ENCODE results near the gene TCAP.
"Not testable (repeated sequence)": the region's sequence is repeated elsewhere in the genome, so short reads cannot be mapped to it uniquely, and the experiment has no call there.

Gene TCAP

GRCh38 chr17:39679521-39680192 lies 14.5 kb downstream of the TCAP start:
- Mint-ChIP-seq H3K4me3 (no peak overlapping the region), H3K36me3 (peaks cover 37% of the 10 kb centered on the region), H3K9me3 (no peaks in the 10 kb centered on the region), H3K27ac (peak overlapping the region; percentile 88), H3K27me3 (no peaks in the 10 kb centered on the region), H3K4me1 (peaks cover 60% of the 10 kb centered on the region)
- peak; percentile 63 for DNase-seq
- CTCF ChIA-PET = interaction anchor here (0.7 to 3.7 kb wide), 9 partner anchors 8 to 58 kb away, joined by 3 to 14 read pairs (median 8); partner anchors contain the start of genes MIEN1, PGAP3 and TCAP

GRCh38 chr17:39683295-39683939 lies 18.3 kb downstream of the TCAP start:
- no peaks in the 10 kb centered on the region for H3K27me3 Mint-ChIP-seq
- no peak for DNase-seq
- no peaks in the 10 kb centered on the region for H3K9me3 Mint-ChIP-seq
- no peak overlapping the region for H3K4me3 Mint-ChIP-seq
- peaks cover 43% of the 10 kb centered on the region for H3K36me3 Mint-ChIP-seq
- H3K27ac Mint-ChIP-seq = no peak overlapping the region
- CTCF ChIA-PET = interaction anchor here (0.7 kb wide), 1 partner anchor 14 kb away, joined by 3 read pairs; no protein-coding TSS in a partner anchor
- H3K4me1 Mint-ChIP-seq = peaks cover 47% of the 10 kb centered on the region

GRCh38 chr17:39684369-39685192 lies 19.4 kb downstream of the TCAP start:
- Mint-ChIP-seq H3K36me3 (peaks cover 39% of the 10 kb centered on the region), H3K4me3 (no peak overlapping the region), H3K9me3 (no peaks in the 10 kb centered on the region), H3K27ac (no peak overlapping the region), H3K27me3 (no peaks in the 10 kb centered on the region), H3K4me1 (peaks cover 45% of the 10 kb centered on the region)
- DNase-seq = no peak
- CTCF ChIA-PET = interaction anchor here (0.6 kb wide), 1 partner anchor 296 kb away, joined by 3 read pairs; the partner anchor contains the start of gene PSMD3

GRCh38 chr17:39687101-39687545 lies 22.0 kb downstream of the TCAP start:
- H3K27ac Mint-ChIP-seq = peak overlapping the region; percentile 96
- CTCF ChIA-PET = interaction anchor here (2.2 kb wide), 1 partner anchor 65 kb away, joined by 12 read pairs; no protein-coding TSS in a partner anchor

GRCh38 chr17:39687546-39688474 lies 22.7 kb downstream of the TCAP start, which contains the start of gene PGAP3:
Gene PGAP3, minus strand, starts transcription at chr17:39688057. Its CDS starts 43 bp downstream, at chr17:39688014.
- CTCF ChIA-PET = interaction anchor here (0.9 to 2.2 kb wide), 6 partner anchors 8 to 176 kb away, joined by 3 to 12 read pairs (median 3); partner anchors contain the start of genes ERBB2, IKZF3 and PNMT
- peaks cover 27% of the 10 kb centered on the region for H3K36me3 Mint-ChIP-seq
- H3K27ac Mint-ChIP-seq = peak within 1 kb of the TSS; percentile 96
- H3K27me3 Mint-ChIP-seq = no peaks in the 10 kb centered on the region
- H3K4me1 Mint-ChIP-seq = peaks cover 31% of the 10 kb centered on the region
- H3K9me3 Mint-ChIP-seq = no peaks in the 10 kb centered on the region
- H3K4me3 Mint-ChIP-seq = peak within 1 kb of the TSS; percentile 95
- peak; percentile 85 for DNase-seq

More at GRCh38 chr17:39687101-39687545, 22.0 kb downstream of the TCAP start:
- Mint-ChIP-seq H3K4me3 (peak overlapping the region; percentile 95), H3K4me1 (peaks cover 31% of the 10 kb centered on the region), H3K9me3 (no peaks in the 10 kb centered on the region), H3K36me3 (peaks cover 30% of the 10 kb centered on the region), H3K27me3 (no peaks in the 10 kb centered on the region)
- no peak for DNase-seq

GRCh38 chr17:39688475-39688835 lies 23.3 kb downstream of the TCAP start:
- DNase-seq = no peak
- Mint-ChIP-seq H3K27ac (peak overlapping the region; percentile 96), H3K36me3 (peaks cover 22% of the 10 kb centered on the region), H3K4me3 (peak overlapping the region; percentile 95), H3K9me3 (no peaks in the 10 kb centered on the region), H3K27me3 (no peaks in the 10 kb centered on the region), H3K4me1 (peaks cover 31% of the 10 kb centered on the region)
- CTCF ChIA-PET = interaction anchor here (0.9 to 2.2 kb wide), 6 partner anchors 9 to 176 kb away, joined by 3 to 12 read pairs (median 3); partner anchors contain the start of genes ERBB2, IKZF3 and PNMT

GRCh38 chr17:39688945-39689344 lies 23.8 kb downstream of the TCAP start:
- CTCF ChIA-PET = interaction anchor here (1.3 to 2.2 kb wide), 3 partner anchors 11 to 67 kb away, joined by 3 to 12 read pairs (median 6); partner anchors contain the start of gene ERBB2
- H3K4me1 Mint-ChIP-seq = peaks cover 31% of the 10 kb centered on the region
- peak overlapping the region; percentile 96 for H3K27ac Mint-ChIP-seq
- peaks cover 21% of the 10 kb centered on the region for H3K36me3 Mint-ChIP-seq
- H3K4me3 Mint-ChIP-seq = peak overlapping the region; percentile 95
- H3K9me3 Mint-ChIP-seq = no peaks in the 10 kb centered on the region
- no peak for DNase-seq
- H3K27me3 Mint-ChIP-seq = no peaks in the 10 kb centered on the region

- CTCF ChIA-PET = no interaction called here
- peaks cover 31% of the 10 kb centered on the region for H3K27me3 Mint-ChIP-seq
- peaks cover 6% of the 10 kb centered on the region for H3K4me1 Mint-ChIP-seq
- no peak for DNase-seq
- H3K27ac Mint-ChIP-seq = no peak overlapping the region
- H3K9me3 Mint-ChIP-seq = no peaks in the 10 kb centered on the region
- H3K4me3 Mint-ChIP-seq = no peak overlapping the region
- no peaks in the 10 kb centered on the region for H3K36me3 Mint-ChIP-seq
Measured at GRCh38 chr17:39694593-39694992, 29.4 kb downstream of the TCAP start.

GRCh38 chr17:39695089-39695474 lies 29.9 kb downstream of the TCAP start:
- no peak overlapping the region for H3K4me3 Mint-ChIP-seq
- H3K27me3 Mint-ChIP-seq = peaks cover 36% of the 10 kb centered on the region
- no peaks in the 10 kb centered on the region for H3K9me3 Mint-ChIP-seq
- H3K27ac Mint-ChIP-seq = no peak overlapping the region
- DNase-seq = no peak
- H3K4me1 Mint-ChIP-seq = peaks cover 8% of the 10 kb centered on the region
- CTCF ChIA-PET = no interaction called here
- H3K36me3 Mint-ChIP-seq = no peaks in the 10 kb centered on the region

GRCh38 chr17:39696731-39697130 lies 31.6 kb downstream of the TCAP start:
- Mint-ChIP-seq H3K27me3 (peaks cover 52% of the 10 kb centered on the region), H3K9me3 (no peaks in the 10 kb centered on the region), H3K36me3 (no peaks in the 10 kb centered on the region), H3K27ac (no peak overlapping the region), H3K4me3 (no peak overlapping the region), H3K4me1 (peaks cover 10% of the 10 kb centered on the region)
- DNase-seq = no peak
- CTCF ChIA-PET = interaction anchor here (0.6 to 2.1 kb wide), 3 partner anchors 26 to 73 kb away, joined by 3 to 5 read pairs (median 3); partner anchors contain the start of gene MIEN1

- CTCF ChIA-PET = no interaction called here
Measured at GRCh38 chr17:39697961-39698360, 32.8 kb downstream of the TCAP start.

GRCh38 chr17:39699157-39699817 lies 34.1 kb downstream of the TCAP start:
- peaks cover 10% of the 10 kb centered on the region for H3K4me1 Mint-ChIP-seq
- H3K9me3 Mint-ChIP-seq, DNase-seq, H3K36me3 Mint-ChIP-seq, H3K4me3 Mint-ChIP-seq, H3K27ac Mint-ChIP-seq, CTCF ChIA-PET: not testable (repeated sequence)
- H3K27me3 Mint-ChIP-seq = peaks cover 74% of the 10 kb centered on the region

More at GRCh38 chr17:39697961-39698360, 32.8 kb downstream of the TCAP start:
- no peaks in the 10 kb centered on the region for H3K9me3 Mint-ChIP-seq
- no peak overlapping the region for H3K27ac Mint-ChIP-seq
- H3K27me3 Mint-ChIP-seq = peaks cover 64% of the 10 kb centered on the region
- peaks cover 10% of the 10 kb centered on the region for H3K4me1 Mint-ChIP-seq
- no peak overlapping the region for H3K4me3 Mint-ChIP-seq
- no peak for DNase-seq
- H3K36me3 Mint-ChIP-seq = no peaks in the 10 kb centered on the region
